Neural crest cell (in vitro differentiated cells): ENCODE measurements around the gene LGR6. TPM values are rescaled to one million over a fixed set of nuclear protein-coding genes. Genes with fewer than 3 reads are reported as not detected.

Source experiments
- DNase-seq: peaks from one replicate; pipeline ENCODE4 v3.0.0; 2021; ENCODE audit warnings: low read depth, mixed read lengths, low spot score
- H3K27ac Mint-ChIP-seq: one replicate; pipeline ENCODE4 v1.8.0; 2021; ENCODE audit warnings: mild to moderate bottlenecking, mixed read lengths; ENCODE audit not compliant: unreplicated experiment
- H3K27me3 Mint-ChIP-seq: 2 replicates; pipeline ENCODE4 v1.8.0; 2021; ENCODE audit warnings: low read depth, mild to moderate bottlenecking, mixed read lengths
- H3K36me3 Mint-ChIP-seq: 2 replicates; pipeline ENCODE4 v1.8.0; 2021; ENCODE audit warnings: low read depth, mild to moderate bottlenecking, mixed read lengths
- H3K4me1 Mint-ChIP-seq: 2 replicates; pipeline ENCODE4 v1.8.0; 2021; ENCODE audit warnings: mixed read lengths
- H3K4me3 Mint-ChIP-seq: one replicate; pipeline ENCODE4 v1.8.0; 2021; ENCODE audit warnings: mild to moderate bottlenecking, mixed read lengths
- H3K9me3 Mint-ChIP-seq: 2 replicates; pipeline ENCODE4 v1.8.0; 2021; ENCODE audit warnings: mixed read lengths
- total RNA-seq: library from RNA; stranded (reverse); gene quantifications from 2 replicates; pipeline ENCODE4 v1.2.1, GENCODE V29; 2021
- TF ChIP-seq, protein P1 (sequence below): fragments of 200-600 bp; sonication (generic); conservative IDR thresholded peaks from 2 replicates; pipeline ENCODE4 v1.5.0; 2021; ENCODE audit warnings: antibody characterized with exemption, mild to moderate bottlenecking

LGR6 gene
- total RNA-seq, 1 donor from 2014 or later, result 0.16 TPM

DNA sequence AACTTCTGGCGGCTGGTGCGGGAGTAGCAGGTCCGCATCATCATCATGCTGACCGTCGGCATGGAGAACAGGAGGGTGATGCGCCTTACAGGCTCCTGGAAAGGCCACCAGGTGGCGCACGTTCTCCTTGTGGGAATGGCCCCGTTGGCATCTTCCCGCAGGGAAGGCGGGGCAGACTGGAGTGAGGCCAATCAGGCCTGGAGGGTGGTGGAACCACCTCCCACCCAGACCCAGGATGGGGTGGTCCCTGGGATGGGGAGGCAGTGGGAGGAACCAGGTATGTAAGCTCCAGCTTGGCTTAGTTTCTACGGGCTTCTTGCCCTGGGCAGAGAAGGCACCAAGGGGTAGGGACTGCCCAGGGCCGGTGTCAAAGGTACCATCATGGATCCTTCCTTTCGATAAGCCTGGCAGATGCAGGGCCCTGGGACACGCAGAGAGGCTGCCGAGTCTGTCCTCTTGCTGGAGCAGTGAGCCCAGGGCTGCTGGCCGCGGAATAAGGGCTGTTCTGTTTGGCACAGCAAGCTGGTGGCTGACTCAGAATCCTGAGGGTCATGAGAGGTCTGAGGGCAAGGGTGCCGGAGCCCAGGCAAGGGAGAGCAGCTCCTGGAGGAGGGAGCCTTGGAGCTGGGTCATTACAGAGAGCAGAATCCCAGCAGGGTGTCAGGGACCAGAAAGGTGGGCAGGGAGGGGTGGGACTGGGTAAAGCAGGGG is 8.7 kb upstream of the LGR6 start:
- Mint-ChIP-seq H3K27me3 (peaks cover 5% of the 10 kb centered on the region), H3K9me3 (no peaks in the 10 kb centered on the region), H3K27ac (no peak overlapping the region), H3K36me3 (no peaks in the 10 kb centered on the region), H3K4me3 (no peak overlapping the region), H3K4me1 (peaks cover 14% of the 10 kb centered on the region)
- TF ChIP-seq, protein P1, sequence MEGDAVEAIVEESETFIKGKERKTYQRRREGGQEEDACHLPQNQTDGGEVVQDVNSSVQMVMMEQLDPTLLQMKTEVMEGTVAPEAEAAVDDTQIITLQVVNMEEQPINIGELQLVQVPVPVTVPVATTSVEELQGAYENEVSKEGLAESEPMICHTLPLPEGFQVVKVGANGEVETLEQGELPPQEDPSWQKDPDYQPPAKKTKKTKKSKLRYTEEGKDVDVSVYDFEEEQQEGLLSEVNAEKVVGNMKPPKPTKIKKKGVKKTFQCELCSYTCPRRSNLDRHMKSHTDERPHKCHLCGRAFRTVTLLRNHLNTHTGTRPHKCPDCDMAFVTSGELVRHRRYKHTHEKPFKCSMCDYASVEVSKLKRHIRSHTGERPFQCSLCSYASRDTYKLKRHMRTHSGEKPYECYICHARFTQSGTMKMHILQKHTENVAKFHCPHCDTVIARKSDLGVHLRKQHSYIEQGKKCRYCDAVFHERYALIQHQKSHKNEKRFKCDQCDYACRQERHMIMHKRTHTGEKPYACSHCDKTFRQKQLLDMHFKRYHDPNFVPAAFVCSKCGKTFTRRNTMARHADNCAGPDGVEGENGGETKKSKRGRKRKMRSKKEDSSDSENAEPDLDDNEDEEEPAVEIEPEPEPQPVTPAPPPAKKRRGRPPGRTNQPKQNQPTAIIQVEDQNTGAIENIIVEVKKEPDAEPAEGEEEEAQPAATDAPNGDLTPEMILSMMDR, result peak; percentile 89
- peak; percentile 93 for DNase-seq

DNA sequence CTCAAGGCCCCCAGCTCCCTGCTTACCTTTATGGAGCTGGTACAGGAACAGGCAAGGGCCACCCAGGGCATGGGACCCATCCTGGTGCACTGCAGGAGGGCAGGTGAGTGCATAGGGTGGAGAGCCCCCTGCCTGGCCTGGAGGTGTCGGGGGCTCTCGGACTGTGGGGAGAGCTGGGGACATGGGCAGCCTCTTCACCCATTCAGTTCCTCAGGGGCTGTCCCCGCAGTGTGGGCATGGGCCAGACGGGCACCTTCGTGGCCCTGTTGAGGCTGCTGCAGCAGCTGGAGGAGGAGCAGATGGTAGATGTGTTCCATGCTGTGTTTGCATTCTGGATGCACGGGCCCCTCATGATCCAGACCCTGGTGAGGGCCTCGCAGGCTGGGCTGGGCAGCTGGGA is 7.3 kb upstream of the LGR6 start:
- Mint-ChIP-seq H3K9me3 (no peaks in the 10 kb centered on the region), H3K27ac (no peak overlapping the region), H3K36me3 (no peaks in the 10 kb centered on the region), H3K4me1 (peaks cover 14% of the 10 kb centered on the region), H3K27me3 (peaks cover 5% of the 10 kb centered on the region), H3K4me3 (no peak overlapping the region)
- TF ChIP-seq, protein P1, result no peak
- no peak for DNase-seq

- H3K4me3 Mint-ChIP-seq, result no peak overlapping the region
- no peak for DNase-seq
- no peaks in the 10 kb centered on the region for H3K36me3 Mint-ChIP-seq
- H3K27me3 Mint-ChIP-seq, result peaks cover 6% of the 10 kb centered on the region
- no peaks in the 10 kb centered on the region for H3K9me3 Mint-ChIP-seq
- TF ChIP-seq, protein P1, result no peak
- peaks cover 14% of the 10 kb centered on the region for H3K4me1 Mint-ChIP-seq
- H3K27ac Mint-ChIP-seq, result peak overlapping the region; percentile 57
These were observed 6.4 kb upstream of the LGR6 start for GRCh38 chr1:202187041-202187671.

DNA sequence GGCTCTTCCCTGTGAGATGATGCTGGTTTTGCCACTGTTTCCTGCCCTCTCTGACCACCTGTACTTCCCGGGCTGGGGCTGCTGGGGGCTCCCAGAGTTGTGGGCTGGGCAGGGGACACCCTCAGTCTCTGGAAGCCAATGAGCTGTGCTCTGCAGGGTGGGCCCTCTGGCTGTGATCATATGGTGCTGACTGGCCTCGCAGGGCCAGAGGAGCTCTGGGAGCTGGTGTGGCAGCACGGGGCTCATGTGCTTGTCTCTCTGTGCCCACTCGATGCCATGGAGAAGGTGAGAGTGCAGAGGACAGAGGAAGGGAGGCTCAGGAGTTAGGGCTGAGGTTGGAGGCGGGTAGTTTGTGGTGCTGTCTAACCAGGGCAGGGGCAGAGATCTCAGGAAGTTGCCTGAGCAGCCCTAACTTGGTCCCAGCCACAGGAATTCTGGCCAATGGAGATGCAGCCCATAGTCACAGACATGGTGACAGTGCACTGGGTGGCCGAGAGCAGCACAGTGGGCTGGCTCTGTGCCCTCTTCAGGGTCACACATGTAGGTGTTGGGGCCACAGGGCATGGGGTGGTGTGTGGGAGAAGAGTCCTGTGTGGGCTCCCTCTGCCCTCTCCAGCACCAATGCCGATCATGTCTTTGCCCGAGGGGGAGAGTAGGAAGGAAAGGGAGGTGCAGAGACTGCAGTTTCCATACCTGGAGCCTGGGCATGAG is 5.7 kb upstream of the LGR6 start:
- Mint-ChIP-seq H3K4me3 (no peak overlapping the region), H3K9me3 (no peaks in the 10 kb centered on the region), H3K27me3 (peaks cover 13% of the 10 kb centered on the region), H3K4me1 (peaks cover 20% of the 10 kb centered on the region), H3K27ac (no peak overlapping the region), H3K36me3 (no peaks in the 10 kb centered on the region)
- TF ChIP-seq, protein P1, result no peak
- no peak for DNase-seq

DNA sequence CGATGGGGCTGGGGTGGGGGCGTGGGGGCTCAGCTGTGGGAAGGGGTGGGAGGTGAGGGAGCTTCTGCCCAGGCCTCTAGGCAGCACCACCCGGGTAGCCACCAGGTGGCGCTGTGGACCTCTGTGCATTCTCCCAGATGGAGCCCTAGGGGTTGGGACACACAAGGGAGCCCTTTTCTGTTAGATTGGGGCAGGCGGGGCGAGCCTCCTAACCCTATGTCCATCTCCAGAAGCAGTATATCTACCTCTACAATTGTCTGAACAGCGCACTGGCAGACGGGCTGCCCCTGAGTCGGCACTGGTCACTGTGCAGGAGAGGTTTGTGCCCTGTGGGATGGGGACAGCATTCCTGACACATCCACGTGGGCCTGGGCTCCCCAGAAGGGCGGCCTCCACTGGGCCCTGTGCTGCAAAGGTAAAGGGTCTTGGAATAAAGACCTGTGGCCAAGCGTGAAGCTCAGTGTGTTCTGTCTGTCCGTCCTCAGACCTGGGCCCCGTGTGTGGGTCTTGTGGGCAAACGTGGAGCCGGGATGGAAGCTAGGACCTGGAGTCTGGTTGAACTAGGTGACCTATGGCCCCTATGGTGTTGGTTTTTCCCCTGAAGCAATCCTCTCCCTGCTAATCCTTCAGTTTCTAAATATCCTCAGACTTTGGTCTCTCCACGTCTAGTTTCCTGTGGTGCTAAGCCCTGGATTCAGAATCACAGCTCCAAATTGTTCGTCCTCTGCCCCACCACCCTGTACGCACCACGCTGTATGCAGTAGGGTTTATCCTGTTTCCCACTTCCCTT is 4.4 kb upstream of the LGR6 start:
- Mint-ChIP-seq H3K4me3 (no peak overlapping the region), H3K27ac (no peak overlapping the region)
- TF ChIP-seq, protein P1, result peak; percentile 90

More for the DNA sequence above, 4.4 kb upstream of the LGR6 start:
- peak; percentile 91 for DNase-seq
- Mint-ChIP-seq H3K27me3 (peaks cover 23% of the 10 kb centered on the region), H3K36me3 (no peaks in the 10 kb centered on the region), H3K9me3 (no peaks in the 10 kb centered on the region), H3K4me1 (peaks cover 18% of the 10 kb centered on the region)
